Right lobe of liver (tissue), 4 donors: Measurements from ENCODE around the gene COX10.
"Not testable (repeated sequence)": the region's sequence is repeated elsewhere in the genome, so short reads cannot be mapped to it uniquely, and the experiment has no call there.

Experiments
- POLR2A ChIP-seq: fragments of 450-650 bp; IDR thresholded peaks from one replicate; pipeline ENCODE4 v1.6.1; 2017; ENCODE audit warnings: antibody characterized with exemption, mild to moderate bottlenecking
- TF ChIP-seq, protein P1 (sequence below), 4 donors: fragments of 200-600 bp in 3 of 4; fragments of 450-650 bp in 1 of 4; IDR thresholded peaks; one replicate each; pipeline versions ENCODE4 v1.5.1 to v1.8.0; 2016 to 2022; ENCODE audit warnings: antibody characterized with exemption in 4 of 4, mild to moderate bottlenecking in 2 of 4
- donor health status: DM: no; HTN: no; CAD: no.
- donor health status: DM: no; HTN: no; CAD: no.
- donor health status: DM: no; HTN: yes; CAD: no.

GRCh38 chr17:14186443-14186842 lies 117.1 kb downstream of the COX10 start:
- TF ChIP-seq, protein P1, sequence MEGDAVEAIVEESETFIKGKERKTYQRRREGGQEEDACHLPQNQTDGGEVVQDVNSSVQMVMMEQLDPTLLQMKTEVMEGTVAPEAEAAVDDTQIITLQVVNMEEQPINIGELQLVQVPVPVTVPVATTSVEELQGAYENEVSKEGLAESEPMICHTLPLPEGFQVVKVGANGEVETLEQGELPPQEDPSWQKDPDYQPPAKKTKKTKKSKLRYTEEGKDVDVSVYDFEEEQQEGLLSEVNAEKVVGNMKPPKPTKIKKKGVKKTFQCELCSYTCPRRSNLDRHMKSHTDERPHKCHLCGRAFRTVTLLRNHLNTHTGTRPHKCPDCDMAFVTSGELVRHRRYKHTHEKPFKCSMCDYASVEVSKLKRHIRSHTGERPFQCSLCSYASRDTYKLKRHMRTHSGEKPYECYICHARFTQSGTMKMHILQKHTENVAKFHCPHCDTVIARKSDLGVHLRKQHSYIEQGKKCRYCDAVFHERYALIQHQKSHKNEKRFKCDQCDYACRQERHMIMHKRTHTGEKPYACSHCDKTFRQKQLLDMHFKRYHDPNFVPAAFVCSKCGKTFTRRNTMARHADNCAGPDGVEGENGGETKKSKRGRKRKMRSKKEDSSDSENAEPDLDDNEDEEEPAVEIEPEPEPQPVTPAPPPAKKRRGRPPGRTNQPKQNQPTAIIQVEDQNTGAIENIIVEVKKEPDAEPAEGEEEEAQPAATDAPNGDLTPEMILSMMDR (IDR thresholded peaks at IDR 0.05): not testable (repeated sequence)
- TF ChIP-seq POLR2A: not testable (repeated sequence)
